GM23338 (cell line): ENCODE data around the gene DR1. TPM values are rescaled to one million over a fixed set of nuclear protein-coding genes. Genes with fewer than 3 reads are reported as not detected.

Experiments
- ATAC-seq: fragments of 200-7000 bp; cut with Tn5 transposase; 3 replicates; pipeline ENCODE4 v1.9.1; 2020
- DNase-seq: peaks from one replicate; pipeline ENCODE4 v3.0.0-alpha.2; 2015; ENCODE audit warnings: low spot score
- H2AFZ ChIP-seq: fragments of 200-600 bp; sonication (generic); 2 replicates; pipeline ENCODE4 v1.8.0; 2016; ENCODE audit warnings: antibody characterized with exemption, mild to moderate bottlenecking, moderate library complexity
- H3F3A ChIP-seq: fragments of 200-600 bp; sonication (generic); replicated peaks from 2 replicates; pipeline ENCODE4 v1.8.0; 2017; ENCODE audit warnings: antibody characterized with exemption, mixed run types, low read depth
- H3K27ac ChIP-seq: fragments of 200-600 bp; sonication (generic); 2 replicates; pipeline ENCODE4 v1.6.1; 2016; ENCODE audit warnings: low read depth
- H3K27me3 ChIP-seq: fragments of 200-600 bp; sonication (generic); 2 replicates; pipeline ENCODE4 v1.8.0; 2016; ENCODE audit warnings: mild to moderate bottlenecking, mixed run types, moderate library complexity; ENCODE audit not compliant: insufficient read depth
- H3K36me3 ChIP-seq: fragments of 200-600 bp; sonication (generic); 2 replicates; pipeline ENCODE4 v1.8.0; 2016; ENCODE audit warnings: mild to moderate bottlenecking; ENCODE audit not compliant: insufficient read depth
- H3K4me1 ChIP-seq: fragments of 200-600 bp; sonication (generic); 2 replicates; pipeline ENCODE4 v1.8.0; 2016; ENCODE audit warnings: mild to moderate bottlenecking, moderate library complexity; ENCODE audit not compliant: insufficient read depth
- H3K4me2 ChIP-seq: fragments of 200-600 bp; sonication (generic); 2 replicates; pipeline ENCODE4 v1.7.1; 2017; ENCODE audit warnings: mixed run types
- H3K4me3 ChIP-seq: fragments of 200-600 bp; sonication (generic); 2 replicates; pipeline ENCODE4 v1.6.1; 2016; ENCODE audit warnings: mixed run types
- H3K79me2 ChIP-seq: fragments of 200-600 bp; sonication (generic); replicated peaks from 2 replicates; pipeline ENCODE4 v1.8.0; 2017; ENCODE audit warnings: mild to moderate bottlenecking; ENCODE audit not compliant: insufficient read depth
- H3K9me2 ChIP-seq: fragments of 200-600 bp; sonication (generic); 2 replicates; pipeline ENCODE4 v1.8.0; 2017; ENCODE audit not compliant: insufficient read depth
- H4K20me1 ChIP-seq: fragments of 200-600 bp; sonication (generic); replicated peaks from 2 replicates; pipeline ENCODE4 v1.8.0; 2017; ENCODE audit warnings: mild to moderate bottlenecking; ENCODE audit not compliant: insufficient read depth
- H3K27ac Mint-ChIP-seq: 2 replicates; pipeline ENCODE4 v1.8.0; 2020; ENCODE audit warnings: inconsistent platforms, mild to moderate bottlenecking, moderate library complexity, mixed read lengths
- H3K27me3 Mint-ChIP-seq: 3 replicates; pipeline ENCODE4 v1.8.0; 2022; ENCODE audit warnings: low read depth, mild to moderate bottlenecking, moderate library complexity, mixed read lengths, inconsistent platforms; ENCODE audit not compliant: insufficient read depth, poor library complexity
- H3K36me3 Mint-ChIP-seq: 3 replicates; pipeline ENCODE4 v1.8.0; 2021; ENCODE audit warnings: low read depth, mild to moderate bottlenecking, inconsistent platforms, moderate library complexity, mixed read lengths
- H3K4me1 Mint-ChIP-seq: 3 replicates; pipeline ENCODE4 v1.8.0; 2020; ENCODE audit warnings: mild to moderate bottlenecking, inconsistent platforms, mixed read lengths
- H3K4me3 Mint-ChIP-seq: 3 replicates; pipeline ENCODE4 v1.8.0; 2021; ENCODE audit warnings: moderate library complexity, mild to moderate bottlenecking, inconsistent platforms, mixed read lengths
- H3K9me3 Mint-ChIP-seq: 3 replicates; pipeline ENCODE4 v1.8.0; 2020; ENCODE audit warnings: moderate library complexity, mild to moderate bottlenecking, inconsistent platforms, mixed read lengths
- CREB1 ChIP-seq: fragments of 250-450 bp; sonication (Bioruptor Pico); IDR thresholded peaks from 2 replicates; pipeline ENCODE4 v1.5.0; 2020; ENCODE audit warnings: low read depth, mild to moderate bottlenecking, moderate library complexity
- EZH2 ChIP-seq: fragments of 200-600 bp; sonication (generic); IDR thresholded peaks from one replicate; pipeline ENCODE4 v1.8.0; 2017; ENCODE audit warnings: antibody characterized with exemption, mild to moderate bottlenecking, low read depth; ENCODE audit not compliant: unreplicated experiment
- EZH2phosphoT487 ChIP-seq: fragments of 200-600 bp; sonication (generic); IDR thresholded peaks from one replicate; pipeline ENCODE4 v1.8.1; 2018; ENCODE audit warnings: antibody characterized with exemption; ENCODE audit not compliant: unreplicated experiment
- JUNB ChIP-seq: IDR thresholded peaks from one replicate; pipeline ENCODE4 v1.6.1; 2016; ENCODE audit warnings: antibody characterized with exemption; ENCODE audit not compliant: unreplicated experiment
- NANOG ChIP-seq: IDR thresholded peaks from 2 replicates; pipeline ENCODE4 v1.6.1; 2016; ENCODE audit warnings: antibody characterized with exemption, borderline replicate concordance
- POLR2AphosphoS5 ChIP-seq: IDR thresholded peaks from 2 replicates; pipeline ENCODE4 v1.6.1; 2016; ENCODE audit warnings: antibody characterized with exemption, low read depth
- ZNF114 ChIP-seq: fragments of 250-450 bp; sonication (Bioruptor Pico); IDR thresholded peaks from 2 replicates; pipeline ENCODE4 v1.5.0; 2020; ENCODE audit warnings: mild to moderate bottlenecking, moderate library complexity
- ZNF331 ChIP-seq: fragments of 250-450 bp; sonication (Bioruptor Pico); IDR thresholded peaks from 2 replicates; pipeline ENCODE4 v1.5.0; 2020; ENCODE audit warnings: low read depth, mild to moderate bottlenecking, moderate library complexity
- ZNF462 ChIP-seq: fragments of 250-450 bp; sonication (Bioruptor Pico); IDR thresholded peaks from 2 replicates; pipeline ENCODE4 v1.5.0; 2020; ENCODE audit warnings: mild to moderate bottlenecking, moderate library complexity
- polyA plus RNA-seq: library from polyadenylated mRNA; unstranded; fragments of >200 nt; fragmentation: Nextera tagmentation; extraction: Ambion mirVana; gene quantifications from 2 replicates; pipeline ENCODE4 v1.2.1, GENCODE V29; 2016
- total RNA-seq: library from RNA; depleted of rRNA; stranded (reverse); fragments of >200 nt; shearing (Covaris generic); gene quantifications from 2 replicates; pipeline ENCODE4 v1.2.3, GENCODE V29; 2014
- TF ChIP-seq, protein P1 (sequence below), 2 experiments: fragments of 200-600 bp in 1 of 2; sonication (generic) in 1 of 2; conservative IDR thresholded peaks; 2 replicates each; pipeline versions ENCODE4 v1.5.1 to v1.6.1; 2016 to 2017; ENCODE audit warnings: antibody characterized with exemption in 2 of 2, low read depth in 2 of 2, mild to moderate bottlenecking in 2 of 2, moderate library complexity in 1 of 2
- TF ChIP-seq, protein P2 (sequence below): IDR thresholded peaks from 2 replicates; pipeline ENCODE4 v1.6.1; 2016; ENCODE audit warnings: antibody characterized with exemption

The DR1 gene
- total and polyA plus RNA-seq, 2 experiments from 2014 or later, result 20.9 to 61.2 TPM

DNA sequence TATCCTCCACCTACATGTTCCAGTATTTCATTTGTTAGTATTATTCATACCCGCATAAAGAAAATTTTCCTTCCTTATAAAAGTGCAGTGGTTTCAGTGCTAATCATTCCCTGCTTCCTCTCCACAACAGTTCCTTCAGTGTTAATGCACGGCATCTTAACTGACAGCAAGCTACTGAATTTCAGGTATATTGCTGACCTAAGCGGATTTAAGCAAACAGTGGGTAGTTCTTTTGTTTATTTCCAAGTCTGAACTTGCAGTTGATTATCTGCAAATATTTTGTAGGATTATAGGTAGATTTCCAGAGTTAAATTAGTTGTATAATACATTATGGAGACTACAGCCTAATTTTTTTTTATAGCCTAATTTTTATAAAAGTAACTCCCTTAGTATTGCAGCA lies 15.1 kb upstream of the DR1 start:
- H4K20me1 ChIP-seq, result no peaks in the 10 kb centered on the region
- H3K4me3 ChIP-seq, result no peak overlapping the region
- H3K9me2 ChIP-seq, result no peaks in the 10 kb centered on the region; the same call in 1 of the 2 replicates
- Mint-ChIP-seq H3K27ac (no peak overlapping the region), H3K4me1 (peaks cover 13% of the 10 kb centered on the region), H3K27me3 (no peaks in the 10 kb centered on the region), H3K4me3 (no peak overlapping the region), H3K9me3 (no peaks in the 10 kb centered on the region), H3K36me3 (no peaks in the 10 kb centered on the region)
- H3K36me3 ChIP-seq, result no peaks in the 10 kb centered on the region
- H3K4me1 ChIP-seq, result peaks cover 5% of the 10 kb centered on the region; the same call in 1 of the 2 replicates
- no peaks in the 10 kb centered on the region for H3K79me2 ChIP-seq
- ATAC-seq (no peak), DNase-seq (no peak)
- no peaks in the 10 kb centered on the region for H3F3A ChIP-seq
- no peaks in the 10 kb centered on the region for H3K27me3 ChIP-seq
- no peak overlapping the region for H3K27ac ChIP-seq
- no peak for TF ChIP-seq JUNB
- no peak for TF ChIP-seq ZNF114 (CRISPR knock-in tag)
- TF ChIP-seq EZH2, result no peak
- TF ChIP-seq, protein P1, sequence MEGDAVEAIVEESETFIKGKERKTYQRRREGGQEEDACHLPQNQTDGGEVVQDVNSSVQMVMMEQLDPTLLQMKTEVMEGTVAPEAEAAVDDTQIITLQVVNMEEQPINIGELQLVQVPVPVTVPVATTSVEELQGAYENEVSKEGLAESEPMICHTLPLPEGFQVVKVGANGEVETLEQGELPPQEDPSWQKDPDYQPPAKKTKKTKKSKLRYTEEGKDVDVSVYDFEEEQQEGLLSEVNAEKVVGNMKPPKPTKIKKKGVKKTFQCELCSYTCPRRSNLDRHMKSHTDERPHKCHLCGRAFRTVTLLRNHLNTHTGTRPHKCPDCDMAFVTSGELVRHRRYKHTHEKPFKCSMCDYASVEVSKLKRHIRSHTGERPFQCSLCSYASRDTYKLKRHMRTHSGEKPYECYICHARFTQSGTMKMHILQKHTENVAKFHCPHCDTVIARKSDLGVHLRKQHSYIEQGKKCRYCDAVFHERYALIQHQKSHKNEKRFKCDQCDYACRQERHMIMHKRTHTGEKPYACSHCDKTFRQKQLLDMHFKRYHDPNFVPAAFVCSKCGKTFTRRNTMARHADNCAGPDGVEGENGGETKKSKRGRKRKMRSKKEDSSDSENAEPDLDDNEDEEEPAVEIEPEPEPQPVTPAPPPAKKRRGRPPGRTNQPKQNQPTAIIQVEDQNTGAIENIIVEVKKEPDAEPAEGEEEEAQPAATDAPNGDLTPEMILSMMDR (conservative IDR thresholded peaks at IDR 0.05; ENCODE audit: low read depth in 2 of 2), result no peak
- TF ChIP-seq CREB1, result no peak
- no peak for TF ChIP-seq NANOG
- TF ChIP-seq ZNF462 (CRISPR knock-in tag), result no peak
- TF ChIP-seq POLR2AphosphoS5, result no peak
- no peak for TF ChIP-seq EZH2phosphoT487
- TF ChIP-seq, protein P2, sequence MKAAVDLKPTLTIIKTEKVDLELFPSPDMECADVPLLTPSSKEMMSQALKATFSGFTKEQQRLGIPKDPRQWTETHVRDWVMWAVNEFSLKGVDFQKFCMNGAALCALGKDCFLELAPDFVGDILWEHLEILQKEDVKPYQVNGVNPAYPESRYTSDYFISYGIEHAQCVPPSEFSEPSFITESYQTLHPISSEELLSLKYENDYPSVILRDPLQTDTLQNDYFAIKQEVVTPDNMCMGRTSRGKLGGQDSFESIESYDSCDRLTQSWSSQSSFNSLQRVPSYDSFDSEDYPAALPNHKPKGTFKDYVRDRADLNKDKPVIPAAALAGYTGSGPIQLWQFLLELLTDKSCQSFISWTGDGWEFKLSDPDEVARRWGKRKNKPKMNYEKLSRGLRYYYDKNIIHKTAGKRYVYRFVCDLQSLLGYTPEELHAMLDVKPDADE, result no peak
- TF ChIP-seq ZNF331 (CRISPR knock-in tag), result no peak
- no peak overlapping the region for H3K4me2 ChIP-seq
- no peak overlapping the region for H2AFZ ChIP-seq
